HEK293T (cell line): ENCODE results near the gene KLLN.
"Not testable (repeated sequence)": the region's sequence is repeated elsewhere in the genome, so short reads cannot be mapped to it uniquely, and the experiment has no call there.

Experiments
- BHLHE40 ChIP-seq: fragments of 450-650 bp; IDR thresholded peaks from 2 replicates; pipeline ENCODE4 v1.6.1; 2016; ENCODE audit warnings: mild to moderate bottlenecking, moderate library complexity, borderline replicate concordance
- ELF4 ChIP-seq: fragments of 450-650 bp; IDR thresholded peaks from 2 replicates; pipeline ENCODE4 v1.6.1; 2017; ENCODE audit warnings: antibody characterized with exemption
- FOXK2 ChIP-seq: fragments of 450-650 bp; IDR thresholded peaks from 2 replicates; pipeline ENCODE4 v1.6.1; 2016; ENCODE audit warnings: mild to moderate bottlenecking
- NFRKB ChIP-seq: fragments of 450-650 bp; IDR thresholded peaks from 2 replicates; pipeline ENCODE4 v1.6.1; 2016; ENCODE audit warnings: mild to moderate bottlenecking, moderate library complexity
- SP1 ChIP-seq: fragments of 450-650 bp; IDR thresholded peaks from 2 replicates; pipeline ENCODE4 v1.6.1; 2017
- SUZ12 ChIP-seq: fragments of 450-650 bp; IDR thresholded peaks from 2 replicates; pipeline ENCODE4 v1.6.1; 2016; ENCODE audit warnings: mild to moderate bottlenecking
- ZNF384 ChIP-seq: fragments of 450-650 bp; IDR thresholded peaks from 2 replicates; pipeline ENCODE4 v1.6.1; 2016
- TF ChIP-seq, protein P1 (sequence below): fragments of 450-650 bp; IDR thresholded peaks from 2 replicates; pipeline ENCODE4 v1.6.1; 2016

DNA sequence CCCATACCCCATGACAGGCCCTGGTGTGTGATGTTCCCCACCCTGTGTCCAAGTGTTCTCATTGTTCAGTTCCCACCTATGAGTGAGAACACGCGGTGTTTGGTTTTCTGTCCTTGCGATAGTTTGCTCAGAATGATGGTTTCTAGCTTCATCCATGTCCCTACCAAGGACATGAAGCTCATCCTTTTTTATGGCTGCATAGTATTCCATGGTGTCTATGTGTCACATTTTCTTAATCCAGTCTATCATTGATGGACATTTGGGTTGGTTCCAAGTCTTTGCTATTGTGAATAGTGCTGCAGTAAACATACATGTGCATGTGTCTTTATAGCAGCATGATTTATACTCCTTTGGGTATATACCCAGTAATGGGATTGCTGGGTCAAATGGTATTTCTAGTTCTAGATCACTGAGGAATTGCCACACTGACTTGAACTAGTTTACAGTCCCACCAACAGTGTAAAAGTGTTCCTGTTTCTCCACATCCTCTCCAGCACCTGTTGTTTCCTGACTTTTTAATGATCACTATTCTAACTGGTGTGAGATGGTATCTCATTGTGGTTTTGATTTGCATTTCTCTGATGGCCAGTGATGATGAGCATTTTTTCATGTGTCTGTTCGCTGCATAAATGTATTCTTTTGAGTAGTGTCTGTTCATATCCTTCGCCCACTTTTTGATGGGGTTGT is 18.2 kb upstream of the KLLN start:
- not testable (repeated sequence) for TF ChIP-seq BHLHE40, SUZ12, FOXK2, ELF4, SP1, NFRKB, ZNF384
- TF ChIP-seq, protein P1, sequence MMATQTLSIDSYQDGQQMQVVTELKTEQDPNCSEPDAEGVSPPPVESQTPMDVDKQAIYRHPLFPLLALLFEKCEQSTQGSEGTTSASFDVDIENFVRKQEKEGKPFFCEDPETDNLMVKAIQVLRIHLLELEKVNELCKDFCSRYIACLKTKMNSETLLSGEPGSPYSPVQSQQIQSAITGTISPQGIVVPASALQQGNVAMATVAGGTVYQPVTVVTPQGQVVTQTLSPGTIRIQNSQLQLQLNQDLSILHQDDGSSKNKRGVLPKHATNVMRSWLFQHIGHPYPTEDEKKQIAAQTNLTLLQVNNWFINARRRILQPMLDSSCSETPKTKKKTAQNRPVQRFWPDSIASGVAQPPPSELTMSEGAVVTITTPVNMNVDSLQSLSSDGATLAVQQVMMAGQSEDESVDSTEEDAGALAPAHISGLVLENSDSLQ: not testable (repeated sequence)
